GM12878 (cell line): ENCODE results near the gene NKX6-1. TPM values are rescaled to one million over a fixed set of nuclear protein-coding genes. Genes with fewer than 3 reads are reported as not detected.

Experiments used
- ATAC-seq: fragments of 200-7000 bp; cut with Tn5 transposase; 3 replicates; pipeline ENCODE4 v1.9.1; 2020; ENCODE audit warnings: mild to moderate bottlenecking, moderate library complexity
- BruUV-seq: library from RNA; stranded (reverse); fragments of 400-500 nt; replicated peaks from 2 replicates; lab custom pipeline; 2021; lab: Mats Ljungman, UMichigan
- CTCF ChIA-PET: fragments of 300-600 bp; sonication (Branson Sonifier 250); formaldehyde crosslinking; extraction: SDS; loops from one replicate; lab custom pipeline; 2021; ENCODE audit warnings: inconsistent platforms; lab: Yijun Ruan, JAX
- POLR2A ChIA-PET: fragments of 350-600 bp; formaldehyde crosslinking; extraction: SDS; loops from one replicate; lab custom pipeline; 2021; ENCODE audit warnings: inconsistent platforms; lab: Charles Lee
- RAD21 ChIA-PET: fragments of 300-600 bp; sonication (Branson Sonifier 250); formaldehyde crosslinking; loops from one replicate; lab custom pipeline; 2023; ENCODE audit warnings: antibody characterized with exemption; ENCODE audit not compliant: unreplicated experiment; lab: Charles Lee
- SMC1A ChIA-PET: fragments of 300-600 bp; sonication (Branson Sonifier 250); formaldehyde crosslinking; loops from one replicate; lab custom pipeline; 2023; ENCODE audit not compliant: unreplicated experiment, uncharacterized antibody; lab: Charles Lee
- DNase-seq: peaks from one replicate; pipeline ENCODE4 v3.0.0-alpha.2; 2011; ENCODE audit warnings: low read depth, low spot score
- FAIRE-seq: peaks from 3 replicates; lab custom pipeline; 2011; peaks lifted over from hg19 to GRCh38; lab: Jason Lieb, UNC
- H2AFZ ChIP-seq: 2 replicates; pipeline ENCODE4 v1.6.0; 2011; ENCODE audit warnings: low read depth, low read length, control low read depth; ENCODE audit not compliant: control insufficient read depth
- H3K27ac ChIP-seq: 2 replicates; pipeline ENCODE4 v1.5.1; 2011; ENCODE audit warnings: control low read depth; ENCODE audit not compliant: control insufficient read depth, insufficient read depth
- H3K27me3 ChIP-seq, 2 experiments: replicated peaks in 1 of 2; 2 replicates each; pipeline versions ENCODE4 v1.6.0 to v1.6.1; 2011; ENCODE audit warnings: low read length in 1 of 2; ENCODE audit not compliant: control insufficient read depth in 2 of 2, insufficient read depth in 2 of 2
- H3K36me3 ChIP-seq, 2 experiments: 2 replicates each; pipeline ENCODE4 v1.5.1; 2011; ENCODE audit warnings: low read length in 1 of 2; ENCODE audit not compliant: control insufficient read depth in 2 of 2, insufficient read depth in 2 of 2
- H3K4me1 ChIP-seq: 2 replicates; pipeline ENCODE4 v1.6.1; 2011; ENCODE audit warnings: mild to moderate bottlenecking, low read length, moderate library complexity, mixed read lengths; ENCODE audit not compliant: control insufficient read depth, insufficient read depth
- H3K4me2 ChIP-seq: 2 replicates; pipeline ENCODE4 v1.6.0; 2011; ENCODE audit warnings: control low read depth; ENCODE audit not compliant: control insufficient read depth, insufficient read depth
- H3K4me3 ChIP-seq: fragments of 200-600 bp; sonication (generic); 2 replicates; pipeline ENCODE4 v1.5.1; 2016
- H3K79me2 ChIP-seq: 2 replicates; pipeline ENCODE4 v1.6.0; 2011; ENCODE audit warnings: low read length; ENCODE audit not compliant: control insufficient read depth, insufficient read depth
- H3K9ac ChIP-seq: 2 replicates; pipeline ENCODE4 v1.8.0; 2011; ENCODE audit warnings: low read length, control low read depth, mixed read lengths; ENCODE audit not compliant: control insufficient read depth, insufficient read depth
- H3K9me3 ChIP-seq: replicated peaks from 3 replicates; pipeline ENCODE4 v1.5.1; 2011; ENCODE audit warnings: mild to moderate bottlenecking, low read length; ENCODE audit not compliant: control insufficient read depth, insufficient read depth
- H4K20me1 ChIP-seq: 2 replicates; pipeline ENCODE4 v1.6.0; 2011; ENCODE audit not compliant: control insufficient read depth, insufficient read depth
- E2F4 ChIP-seq: IDR thresholded peaks from 2 replicates; pipeline ENCODE4 v1.6.1; 2012; ENCODE audit warnings: low read depth, low read length, improper control_type of control experiment
- EZH2 ChIP-seq: IDR thresholded peaks from 2 replicates; pipeline ENCODE4 v1.6.1; 2012; ENCODE audit warnings: low read depth, mild to moderate bottlenecking, control low read depth, inconsistent platforms, low read length, borderline replicate concordance; ENCODE audit not compliant: control insufficient read depth
- GABPA ChIP-seq: IDR thresholded peaks from 2 replicates; pipeline ENCODE4 v1.6.1; 2014; ENCODE audit warnings: antibody characterized with exemption, low read depth, mild to moderate bottlenecking, inconsistent platforms
- IKZF1 ChIP-seq: fragments of 450-650 bp; conservative IDR thresholded peaks from 2 replicates; pipeline ENCODE4 v1.6.1; 2017; ENCODE audit warnings: antibody characterized with exemption, mild to moderate bottlenecking
- JUNB ChIP-seq: IDR thresholded peaks from 2 replicates; pipeline ENCODE4 v1.6.1; 2016; ENCODE audit warnings: antibody characterized with exemption, mild to moderate bottlenecking
- KAT2A ChIP-seq: conservative IDR thresholded peaks from 2 replicates; pipeline ENCODE4 v1.6.1; 2011; ENCODE audit warnings: low read depth, low read length; ENCODE audit not compliant: control insufficient read depth
- MEF2B ChIP-seq: fragments of 450-650 bp; IDR thresholded peaks from 2 replicates; pipeline ENCODE4 v1.6.1; 2018; ENCODE audit warnings: mild to moderate bottlenecking, moderate library complexity; ENCODE audit not compliant: partially characterized antibody, poor library complexity, severe bottlenecking
- MLLT1 ChIP-seq: fragments of 450-650 bp; IDR thresholded peaks from 2 replicates; pipeline ENCODE4 v1.6.1; 2016; ENCODE audit warnings: mild to moderate bottlenecking
- MXI1 ChIP-seq: fragments of 150-350 bp; IDR thresholded peaks from 2 replicates; pipeline ENCODE4 v1.6.1; 2011; ENCODE audit warnings: low read depth, mild to moderate bottlenecking, inconsistent platforms, low read length, improper control_type of control experiment
- NFYA ChIP-seq: IDR thresholded peaks from 2 replicates; pipeline ENCODE4 v1.6.1; 2011; ENCODE audit warnings: low read depth, mild to moderate bottlenecking, low read length, improper control_type of control experiment, borderline replicate concordance
- NR2C2 ChIP-seq: IDR thresholded peaks from 2 replicates; pipeline ENCODE4 v1.6.1; 2011; ENCODE audit warnings: borderline replicate concordance, low read depth; ENCODE audit not compliant: control insufficient read depth, insufficient read length
- PAX8 ChIP-seq: fragments of 450-650 bp; IDR thresholded peaks from 2 replicates; pipeline ENCODE4 v1.6.1; 2017; ENCODE audit warnings: mild to moderate bottlenecking, moderate library complexity
- PML ChIP-seq: IDR thresholded peaks from 2 replicates; pipeline ENCODE4 v1.6.1; 2012; ENCODE audit warnings: low read length, inconsistent platforms
- POLR2AphosphoS2 ChIP-seq: IDR thresholded peaks from 2 replicates; pipeline ENCODE4 v1.6.1; 2011; ENCODE audit warnings: low read depth, mild to moderate bottlenecking, low read length, improper control_type of control experiment, moderate library complexity
- RAD21 ChIP-seq: IDR thresholded peaks from 2 replicates; pipeline ENCODE4 v1.6.1; 2011; ENCODE audit warnings: mild to moderate bottlenecking, low read depth, low read length, moderate library complexity; ENCODE audit not compliant: insufficient read depth
- RAD51 ChIP-seq: fragments of 450-650 bp; IDR thresholded peaks from 2 replicates; pipeline ENCODE4 v1.6.1; 2016; ENCODE audit warnings: moderate library complexity, mild to moderate bottlenecking, inconsistent platforms
- RBBP5 ChIP-seq: fragments of 200-600 bp; sonication (generic); conservative IDR thresholded peaks from 2 replicates; pipeline ENCODE4 v1.6.1; 2016
- RELB ChIP-seq: fragments of 450-650 bp; IDR thresholded peaks from 2 replicates; pipeline ENCODE4 v1.6.1; 2017; ENCODE audit warnings: low read depth, mild to moderate bottlenecking, moderate library complexity
- SMAD1 ChIP-seq: fragments of 450-650 bp; IDR thresholded peaks from 2 replicates; pipeline ENCODE4 v1.6.1; 2018; ENCODE audit warnings: mild to moderate bottlenecking, low read depth; ENCODE audit not compliant: partially characterized antibody
- SMARCA5 ChIP-seq: fragments of 450-650 bp; IDR thresholded peaks from 2 replicates; pipeline ENCODE4 v1.6.1; 2017; ENCODE audit warnings: mild to moderate bottlenecking
- STAT1 ChIP-seq: fragments of 450-650 bp; conservative IDR thresholded peaks from 2 replicates; pipeline ENCODE4 v1.6.1; 2014; ENCODE audit warnings: antibody characterized with exemption, mild to moderate bottlenecking
- TARDBP ChIP-seq: IDR thresholded peaks from 2 replicates; pipeline ENCODE4 v1.6.1; 2016; ENCODE audit warnings: borderline replicate concordance
- YY1 ChIP-seq: IDR thresholded peaks from 2 replicates; pipeline ENCODE4 v1.6.1; 2011; ENCODE audit warnings: low read depth, mild to moderate bottlenecking, low read length
- ZNF207 ChIP-seq: fragments of 450-650 bp; IDR thresholded peaks from 2 replicates; pipeline ENCODE4 v1.6.1; 2014; ENCODE audit warnings: antibody characterized with exemption, mild to moderate bottlenecking, borderline replicate concordance
- WGBS: methylation state at CpG from one replicate; pipeline ENCODE4 v1.1.6; 2016; ENCODE audit warnings: low lambda C conversion rate; ENCODE audit not compliant: insufficient replicate concordance, insufficient coverage; ENCODE audit errors: missing lambda C conversion rate; 5-methylcytosine and 5-hydroxymethylcytosine counted together
- in situ Hi-C: fragments of 300-500 bp; cut with MboI; formaldehyde crosslinking; loops from 9 replicates; pipeline ENCODE4 v1.14.3; 2018; ENCODE audit warnings: mixed read lengths
- intact Hi-C: fragments of 100-400 bp; cut with micrococcal nuclease; formaldehyde crosslinking; loops from one replicate; pipeline ENCODE4 v1.14.2; 2022; ENCODE audit not compliant: unreplicated experiment
- polyA plus RNA-seq, 11 experiments: library from polyadenylated mRNA; depleted of rRNA in 4 of 11; unstranded in 6 of 11; stranded (reverse) in 5 of 11; fragments of >200 nt; fragmentation: Nextera tagmentation in 4 of 11; fragmentation: Illumina TruSeq in 1 of 11; extraction: Ambion mirVana in 4 of 11; extraction: Trizol in 1 of 11; gene quantifications; 1 replicate in 1 of 11; 2 replicates in 10 of 11; pipeline versions ENCODE4 v1.2.1 to v1.2.3, GENCODE V29; 2011 to 2016; ENCODE audit warnings: inconsistent platforms in 2 of 11, missing spikeins in 2 of 11, low read depth in 1 of 11
- total RNA-seq, 4 experiments: library from RNA; depleted of rRNA in 3 of 4; stranded (reverse); fragments of >200 nt in 3 of 4; fragmentation: Illumina TruSeq in 1 of 4; extraction: Trizol in 1 of 4; gene quantifications; 2 replicates each; pipeline versions ENCODE4 v1.2.1 to v1.2.3, GENCODE V29; 2013 to 2021

NKX6-1 gene
- total and polyA plus RNA-seq, 10 of the 15 experiments (the other 5 are each of a cell fraction or from before 2014, with no cell fraction given) = not detected

GRCh38 chr4:84511703-84512102 lies 12.6 kb upstream of the NKX6-1 start (continued):
- TF ChIP-seq MEF2B (no peak), POLR2AphosphoS2 (no peak), JUNB (no peak), GABPA (no peak), PML (no peak), MXI1 (no peak), ZNF207 (no peak), EZH2 (no peak)

- POLR2A ChIA-PET = no interaction called here
- SMC1A ChIA-PET = no interaction called here
- H3K4me2 ChIP-seq = no peak overlapping the region
- no peaks in the 10 kb centered on the region for H3K9me3 ChIP-seq
- no peak for ATAC-seq
- intact Hi-C loops = no loop called here
- WGBS = 18% methylated on average over 5 of the region's 5 CpGs
- no peaks in the 10 kb centered on the region for H3K4me1 ChIP-seq
- BruUV-seq = no TSS peak
- H3K27me3 ChIP-seq = peaks cover 0 to 4% of the 10 kb centered on the region in 2 experiments; a peak in 2 of 4 replicates
- DNase-seq = no peak
- H2AFZ ChIP-seq = no peak overlapping the region
- H3K9ac ChIP-seq = no peak overlapping the region
- RAD21 ChIA-PET = no interaction called here
- H3K79me2 ChIP-seq = no peaks in the 10 kb centered on the region
- no peaks in the 10 kb centered on the region for H3K36me3 ChIP-seq
- in situ Hi-C loops = no loop called here
- CTCF ChIA-PET = no interaction called here
- FAIRE-seq = no peak
- no peak overlapping the region for H3K4me3 ChIP-seq
- no peak overlapping the region for H3K27ac ChIP-seq
- H4K20me1 ChIP-seq = no peaks in the 10 kb centered on the region
- TF ChIP-seq KAT2A (no peak), RELB (no peak), SMARCA5 (no peak), E2F4 (no peak), IKZF1 (no peak), YY1 (no peak), RBBP5 (no peak), RAD51 (no peak), TARDBP (no peak), PAX8 (no peak), NFYA (no peak), SMAD1 (no peak), STAT1 (no peak), MLLT1 (no peak), NR2C2 (no peak), RAD21 (no peak)
These were observed 8.8 kb upstream of the NKX6-1 start for GRCh38 chr4:84507941-84508340.
